H1 (cell line): ENCODE measurements around the gene TAPBPL. TPM values are rescaled to one million over a fixed set of nuclear protein-coding genes. Genes with fewer than 3 reads are reported as not detected.

Experiments
- CTCF ChIA-PET: fragments of 300-600 bp; sonication (Branson Sonifier 250); formaldehyde crosslinking; loops from one replicate; lab custom pipeline; 2021; ENCODE audit not compliant: partially characterized antibody; lab: Charles Lee
- POLR2A ChIA-PET: fragments of 300-600 bp; sonication (Branson Sonifier 250); formaldehyde crosslinking; loops from one replicate; lab custom pipeline; 2021; ENCODE audit warnings: inconsistent platforms; ENCODE audit not compliant: partially characterized antibody; lab: Charles Lee
- DNase-seq, 2 experiments: peaks; one replicate each; pipeline versions ENCODE4 v3.0.0 to v3.0.0-alpha.2; 2010 to 2022; ENCODE audit warnings: low spot score in 2 of 2, low read depth in 1 of 2, mixed read lengths in 1 of 2
- FAIRE-seq: peaks from 2 replicates; lab custom pipeline; 2011; peaks lifted over from hg19 to GRCh38; lab: Jason Lieb, UNC
- H2AFZ ChIP-seq: 2 replicates; pipeline ENCODE4 v1.8.1; 2012; ENCODE audit warnings: low read length, inconsistent platforms
- H2AK5ac ChIP-seq: 2 replicates; pipeline ENCODE4 v1.6.1; 2013; ENCODE audit warnings: low read depth, low read length
- H2BK120ac ChIP-seq: replicated peaks from 2 replicates; pipeline ENCODE3; 2013; ENCODE audit warnings: low read depth, low read length, inconsistent platforms
- H2BK12ac ChIP-seq: 2 replicates; pipeline ENCODE4 v1.6.1; 2013; ENCODE audit warnings: low read depth, low read length
- H2BK15ac ChIP-seq: 2 replicates; pipeline ENCODE4 v1.6.1; 2013; ENCODE audit warnings: low read length
- H2BK20ac ChIP-seq: 2 replicates; pipeline ENCODE4 v1.6.1; 2013; ENCODE audit warnings: low read length
- H2BK5ac ChIP-seq: 2 replicates; pipeline ENCODE4 v1.6.1; 2013; ENCODE audit warnings: low read depth, low read length
- H3K14ac ChIP-seq: 2 replicates; pipeline ENCODE4 v1.6.1; 2013; ENCODE audit warnings: inconsistent platforms; ENCODE audit not compliant: insufficient read length
- H3K18ac ChIP-seq: 2 replicates; pipeline ENCODE4 v1.6.1; 2013; ENCODE audit warnings: low read length; ENCODE audit errors: extremely low read depth
- H3K23ac ChIP-seq: 2 replicates; pipeline ENCODE4 v1.6.1; 2013; ENCODE audit warnings: inconsistent platforms; ENCODE audit not compliant: insufficient read length
- H3K23me2 ChIP-seq: 2 replicates; pipeline ENCODE4 v1.6.1; 2013; ENCODE audit warnings: low read depth, low read length
- H3K27ac ChIP-seq: 2 replicates; pipeline ENCODE4 v1.6.1; 2011; ENCODE audit warnings: low read depth, low read length, inconsistent platforms
- H3K27me3 ChIP-seq, 4 experiments: replicated peaks in 1 of 4; 1 replicate in 1 of 4; 2 replicates in 3 of 4; pipeline versions ENCODE4 v1.6.1 to v1.8.1; 2011 to 2013; ENCODE audit warnings: low read length in 3 of 4, mild to moderate bottlenecking in 3 of 4, inconsistent platforms in 2 of 4, mixed read lengths in 2 of 4, moderate library complexity in 1 of 4; ENCODE audit not compliant: control insufficient read depth in 3 of 4, insufficient read depth in 3 of 4; ENCODE audit errors: extremely low read depth in 1 of 4
- H3K36me3 ChIP-seq, 4 experiments: 2 replicates each; pipeline versions ENCODE4 v1.6.1 to v1.8.1; 2011 to 2013; ENCODE audit warnings: mild to moderate bottlenecking in 4 of 4, low read length in 3 of 4, moderate library complexity in 2 of 4, control low read depth in 1 of 4, inconsistent platforms in 1 of 4; ENCODE audit not compliant: insufficient read depth in 4 of 4, control insufficient read depth in 2 of 4
- H3K4ac ChIP-seq: replicated peaks from 2 replicates; pipeline ENCODE3; 2013; ENCODE audit warnings: low read length, low read depth, mixed read lengths, inconsistent platforms; ENCODE audit not compliant: insufficient read length
- H3K4me1 ChIP-seq, 4 experiments: replicated peaks in 1 of 4; 1 replicate in 1 of 4; 2 replicates in 3 of 4; pipeline versions ENCODE4 v1.6.1 to v1.8.1; 2011 to 2013; ENCODE audit warnings: low read length in 3 of 4, inconsistent platforms in 2 of 4, mixed read lengths in 1 of 4; ENCODE audit not compliant: insufficient read depth in 4 of 4, control insufficient read depth in 3 of 4
- H3K4me2 ChIP-seq, 2 experiments: 2 replicates each; pipeline versions ENCODE4 v1.6.1 to v1.8.1; 2011 to 2013; ENCODE audit warnings: low read depth in 2 of 2, low read length in 2 of 2, control low read depth in 1 of 2, inconsistent platforms in 1 of 2, mild to moderate bottlenecking in 1 of 2; ENCODE audit not compliant: insufficient read depth in 1 of 2
- H3K4me3 ChIP-seq, 4 experiments: fragments of 200-600, 300-600 bp in 1 of 4; sonication (generic), shearing (Covaris generic), sonication (Bioruptor Twin) in 1 of 4; 2 replicates each; pipeline versions ENCODE4 v1.5.1 to v1.8.1; 2011 to 2016; ENCODE audit warnings: low read length in 4 of 4, low read depth in 3 of 4, control low read depth in 2 of 4, inconsistent platforms in 2 of 4, mild to moderate bottlenecking in 2 of 4, mixed read lengths in 1 of 4, moderate library complexity in 1 of 4; ENCODE audit not compliant: insufficient read depth in 2 of 4; ENCODE audit errors: extremely low read depth in 1 of 4
- H3K56ac ChIP-seq: replicated peaks from 2 replicates; pipeline ENCODE3; 2013; ENCODE audit warnings: low read depth, mild to moderate bottlenecking, mixed read lengths, low read length, inconsistent platforms; ENCODE audit not compliant: insufficient read length
- H3K79me1 ChIP-seq: 2 replicates; pipeline ENCODE4 v1.6.1; 2013; ENCODE audit warnings: low read depth, low read length, control low read depth
- H3K79me2 ChIP-seq, 2 experiments: 2 replicates each; pipeline versions ENCODE4 v1.6.1 to v1.8.1; 2012 to 2013; ENCODE audit warnings: low read length in 2 of 2, mild to moderate bottlenecking in 2 of 2, inconsistent platforms in 1 of 2; ENCODE audit not compliant: insufficient read depth in 2 of 2, control insufficient read depth in 1 of 2
- H3K9ac ChIP-seq, 4 experiments: replicated peaks in 1 of 4; 1 replicate in 1 of 4; 2 replicates in 3 of 4; pipeline versions ENCODE4 v1.6.1 to v1.8.1; 2011 to 2013; ENCODE audit warnings: low read depth in 3 of 4, low read length in 3 of 4, control low read depth in 2 of 4, mild to moderate bottlenecking in 2 of 4, moderate library complexity in 2 of 4, inconsistent platforms in 1 of 4; ENCODE audit errors: extremely low read depth in 1 of 4
- H3K9me3 ChIP-seq, 2 experiments: 2 replicates each; pipeline versions ENCODE4 v1.6.1 to v1.8.1; 2012 to 2013; ENCODE audit warnings: mild to moderate bottlenecking in 2 of 2, moderate library complexity in 2 of 2, control low read depth in 1 of 2, inconsistent platforms in 1 of 2, low read depth in 1 of 2, low read length in 1 of 2, mixed read lengths in 1 of 2; ENCODE audit not compliant: insufficient read depth in 2 of 2
- H4K20me1 ChIP-seq, 2 experiments: replicated peaks in 1 of 2; 2 replicates each; pipeline versions ENCODE3 to v1.8.1; 2011 to 2013; ENCODE audit warnings: inconsistent platforms in 2 of 2, low read length in 2 of 2, mild to moderate bottlenecking in 1 of 2; ENCODE audit not compliant: insufficient read depth in 2 of 2, control insufficient read depth in 1 of 2
- H4K5ac ChIP-seq: 2 replicates; pipeline ENCODE4 v1.6.1; 2013; ENCODE audit warnings: low read length, low read depth, mixed read lengths, inconsistent platforms; ENCODE audit not compliant: insufficient read length
- H4K8ac ChIP-seq: 2 replicates; pipeline ENCODE4 v1.8.0; 2013; ENCODE audit warnings: mild to moderate bottlenecking, moderate library complexity, low read length, inconsistent platforms; ENCODE audit not compliant: insufficient read depth; ENCODE audit errors: extremely low read depth
- H4K91ac ChIP-seq: replicated peaks from 2 replicates; pipeline ENCODE3; 2013; ENCODE audit warnings: low read length, mixed read lengths, inconsistent platforms; ENCODE audit not compliant: insufficient read length
- CEBPB ChIP-seq: IDR thresholded peaks from 2 replicates; pipeline ENCODE4 v1.6.1; 2012; ENCODE audit warnings: low read depth, low read length
- NANOG ChIP-seq: IDR thresholded peaks from 2 replicates; pipeline ENCODE4 v1.6.1; 2011; ENCODE audit warnings: low read length, low read depth, mild to moderate bottlenecking, inconsistent platforms; ENCODE audit not compliant: insufficient read depth, poor library complexity, severe bottlenecking
- ZNF274 ChIP-seq: IDR thresholded peaks from 2 replicates; pipeline ENCODE4 v1.7.0; 2012; ENCODE audit warnings: low read length, borderline replicate concordance; ENCODE audit errors: extremely low read depth
- polyA plus RNA-seq, 7 experiments: library from polyadenylated mRNA; depleted of rRNA in 3 of 7; stranded (reverse) in 5 of 7; unstranded in 2 of 7; fragments of >200 nt in 5 of 7; fragments of 200-250 nt in 2 of 7; gene quantifications; 1 replicate in 5 of 7; 2 replicates in 1 of 7; 4 replicates in 1 of 7; pipeline versions ENCODE4 v1.2.1 to v1.2.3, GENCODE V29; 2011 to 2013; ENCODE audit warnings: missing spikeins in 2 of 7, mixed read lengths in 2 of 7
- total RNA-seq: library from RNA; stranded (reverse); fragmentation: NEBNext Ultra II Directional; extraction: Animal tissue kit (Norgen Biotek cat#: 25700); gene quantifications from 2 replicates; pipeline ENCODE4 v1.2.1, GENCODE V29; 2021

Gene TAPBPL
- total and polyA plus RNA-seq, 2 of the 8 experiments (the other 6 are each of a cell fraction or from before 2014, with no cell fraction given): 0.61 to 1.5 TPM

GRCh38 chr12:6468283-6468575 lies 16.4 kb downstream of the TAPBPL start:
- no peak overlapping the region for H3K9ac ChIP-seq
- H4K5ac ChIP-seq: no peak overlapping the region
- no peak overlapping the region for H2BK15ac ChIP-seq
- FAIRE-seq (no peak), DNase-seq (no peak)
- H3K9me3 ChIP-seq: no peaks in the 10 kb centered on the region
- no peak overlapping the region for H4K8ac ChIP-seq
- H3K27me3 ChIP-seq: no peaks in the 10 kb centered on the region; a peak in 1 of 7 replicates
- H3K56ac ChIP-seq: no peak overlapping the region
- peaks cover 4% of the 10 kb centered on the region for H3K79me1 ChIP-seq
- POLR2A ChIA-PET: interaction anchor here (2.4 to 6.1 kb wide), 5 partner anchors 10 to 141 kb away, joined by 8 to 84 read pairs (median 41); partner anchors contain the start of genes GAPDH and TAPBPL
- H3K4me2 ChIP-seq: no peak overlapping the region
- peaks cover 0 to 15% of the 10 kb centered on the region in 2 experiments; a peak in 2 of 4 replicates for H3K79me2 ChIP-seq
- no peak overlapping the region for H3K23ac ChIP-seq
- H4K91ac ChIP-seq: no peak overlapping the region
- no peak overlapping the region for H2BK20ac ChIP-seq
- peaks cover 12% of the 10 kb centered on the region for H3K23me2 ChIP-seq
- TF ChIP-seq ZNF274 (no peak), NANOG (no peak), CEBPB (no peak)
- CTCF ChIA-PET: interaction anchor here (0.9 to 1.5 kb wide), 4 partner anchors 43 to 184 kb away, joined by 3 to 8 read pairs (median 4); no protein-coding TSS in a partner anchor
- no peak overlapping the region for H3K27ac ChIP-seq
- no peak overlapping the region for H3K18ac ChIP-seq
- H3K14ac ChIP-seq: no peak overlapping the region
- H3K36me3 ChIP-seq: peaks cover 5 to 24% (median 12%) of the 10 kb centered on the region in 4 experiments; a peak in 6 of 8 replicates
- H2BK12ac ChIP-seq: no peak overlapping the region
- peaks cover 0 to 10% of the 10 kb centered on the region in 2 experiments for H4K20me1 ChIP-seq
- peaks cover 3 to 7% (median 3%) of the 10 kb centered on the region in 4 experiments; a peak in 3 of 7 replicates for H3K4me1 ChIP-seq
- H2BK120ac ChIP-seq: no peak overlapping the region
- H3K4me3 ChIP-seq: no peak overlapping the region
- H2BK5ac ChIP-seq: no peak overlapping the region
- no peak overlapping the region for H2AK5ac ChIP-seq
- no peak overlapping the region for H2AFZ ChIP-seq
- no peak overlapping the region for H3K4ac ChIP-seq
